Ecto neural progenitor cell (in vitro differentiated cells): ENCODE results near the gene SUCNR1.
"Not testable (repeated sequence)": the region's sequence is repeated elsewhere in the genome, so short reads cannot be mapped to it uniquely, and the experiment has no call there.

ENCODE experiments used
- DNase-seq: peaks from one replicate; pipeline ENCODE4 v3.0.0-alpha.2; 2018; ENCODE audit warnings: low spot score

Gene SUCNR1

DNA sequence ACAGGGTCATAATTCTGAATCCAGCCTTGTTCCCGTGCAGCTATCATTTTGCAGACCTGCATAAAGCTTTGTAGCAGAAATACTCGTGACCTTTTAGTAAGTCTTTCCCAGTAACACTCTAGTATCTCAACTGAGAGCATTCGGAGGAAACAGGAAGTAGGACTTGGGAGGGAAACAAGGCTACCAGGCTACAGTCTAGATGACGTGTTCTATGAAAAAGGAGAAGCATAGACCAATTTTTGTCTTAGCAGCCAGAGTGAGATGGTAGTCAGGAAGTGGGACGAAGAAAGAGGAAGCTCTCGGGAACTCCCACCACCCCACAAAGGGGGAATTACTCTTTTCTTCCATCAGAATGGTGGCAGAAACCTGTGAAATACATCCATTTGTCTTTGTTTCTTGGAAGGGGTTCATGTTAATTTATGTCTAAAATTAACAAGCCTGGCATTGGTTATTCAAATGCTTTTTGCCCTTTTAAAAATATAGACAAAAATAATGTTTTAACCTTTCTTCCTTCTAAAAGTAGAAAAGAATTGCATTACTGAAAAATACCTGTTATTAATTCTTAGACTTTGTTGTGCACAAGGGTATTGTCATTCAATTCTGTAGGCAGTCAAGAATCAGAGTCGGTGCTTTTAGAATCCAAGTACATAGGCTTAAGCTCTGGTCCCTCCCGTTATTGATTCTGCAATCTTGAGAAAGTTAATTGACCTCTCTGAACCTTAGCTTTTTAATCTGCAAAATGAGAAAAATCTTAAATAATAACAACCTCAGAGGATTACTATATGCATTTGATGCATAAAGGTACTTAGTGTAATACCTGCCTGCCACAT, 1.6 kb upstream of the SUCNR1 start:
- DNase-seq, result no peak

- DNase-seq, result not testable (repeated sequence)
These were observed 636 bp downstream of the SUCNR1 start for GRCh38 chr3:151874079-151874478.

DNA sequence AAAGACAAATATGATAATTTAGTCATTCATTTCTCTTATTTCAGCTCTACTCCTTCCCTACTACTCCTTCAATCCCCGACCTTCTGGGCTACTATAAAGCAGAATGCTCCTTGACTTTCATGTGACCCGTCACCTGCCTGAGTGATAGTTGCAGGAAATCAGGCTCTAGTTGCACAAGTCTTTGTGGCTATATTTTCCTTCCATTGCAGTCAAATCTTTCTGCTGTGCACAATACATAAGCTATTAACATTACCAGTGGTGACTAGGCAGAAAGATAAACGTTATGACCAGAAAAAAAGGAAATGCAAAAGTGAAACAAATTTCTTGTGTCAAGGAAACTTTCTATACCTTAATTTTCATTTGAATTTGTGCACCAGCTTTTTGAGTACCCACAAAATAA, 2.3 kb downstream of the SUCNR1 start:
- no peak for DNase-seq

- no peak for DNase-seq
These were observed 3.8 kb downstream of the SUCNR1 start for GRCh38 chr3:151877269-151877668.

DNA sequence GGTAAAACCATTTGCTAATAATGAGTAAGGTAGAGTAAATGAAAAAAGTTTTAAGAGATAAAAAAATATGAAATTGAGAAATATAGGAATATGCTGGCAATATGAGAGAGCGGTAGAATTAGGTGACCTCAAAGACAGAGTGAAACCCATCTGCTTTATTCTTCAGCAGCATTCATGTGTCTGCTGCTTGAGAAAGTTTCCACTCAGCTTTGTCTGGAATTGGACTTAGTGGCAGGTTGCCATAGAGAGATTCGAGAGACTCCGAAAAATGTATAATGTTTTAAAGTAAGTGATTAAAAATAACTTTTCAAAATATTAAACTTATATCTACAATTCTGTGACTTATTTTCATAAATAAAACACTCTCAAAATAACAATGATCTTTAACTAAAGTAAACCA, 5.0 kb downstream of the SUCNR1 start:
- no peak for DNase-seq

- no peak for DNase-seq
These were observed 5.6 kb downstream of the SUCNR1 start for GRCh38 chr3:151879037-151879436.

DNA sequence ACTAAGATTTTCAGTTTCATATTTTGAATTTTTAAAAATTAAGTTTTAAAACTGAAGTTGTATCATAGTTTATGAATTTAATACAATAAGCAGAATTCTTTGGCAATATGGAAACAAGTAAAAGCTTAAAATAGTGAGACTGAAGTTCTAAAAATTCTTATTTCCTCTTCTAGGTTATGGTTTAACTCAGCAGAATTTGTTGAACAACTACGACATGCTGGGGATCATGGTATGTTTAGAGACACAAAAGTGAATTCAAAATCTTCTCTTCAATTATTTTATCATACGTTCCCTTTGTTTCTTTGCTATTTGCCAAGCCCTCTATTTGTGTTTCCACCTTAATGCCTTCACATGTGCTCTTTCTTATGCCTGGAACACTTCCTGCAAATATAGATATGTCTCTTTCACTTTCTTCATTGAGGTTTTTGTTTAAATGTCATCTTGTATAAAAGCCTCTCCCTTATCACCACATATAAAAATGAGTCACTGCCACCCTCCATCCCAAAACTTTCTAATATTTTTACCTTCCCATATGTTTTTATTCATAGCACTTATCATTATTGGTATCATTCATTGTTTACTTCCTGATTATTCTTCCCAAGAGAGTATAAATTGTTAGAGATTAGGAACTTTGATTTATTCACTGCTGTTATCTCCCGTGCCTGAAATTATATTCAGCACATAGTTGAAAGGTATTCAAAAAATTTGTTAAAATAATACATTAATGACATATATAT, 6.4 kb downstream of the SUCNR1 start:
- DNase-seq, result no peak

DNA sequence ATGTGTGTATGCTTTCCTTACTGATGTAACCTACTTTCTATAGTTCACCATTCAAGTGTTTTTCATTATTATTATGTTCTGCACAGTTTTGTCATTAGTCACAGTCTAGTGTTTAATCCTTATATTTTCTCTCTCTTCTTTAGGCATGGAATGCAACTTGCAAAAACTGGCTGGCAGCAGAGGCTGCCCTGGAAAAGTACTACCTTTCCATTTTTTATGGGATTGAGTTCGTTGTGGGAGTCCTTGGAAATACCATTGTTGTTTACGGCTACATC, 6.9 kb downstream of the SUCNR1 start:
- no peak for DNase-seq

- no peak for DNase-seq
These were observed 7.7 kb downstream of the SUCNR1 start for GRCh38 chr3:151881137-151881536.

- not testable (repeated sequence) for DNase-seq
These were observed 12.0 kb downstream of the SUCNR1 start for GRCh38 chr3:151885397-151885796.

- not testable (repeated sequence) for DNase-seq
These were observed 14.2 kb downstream of the SUCNR1 start for GRCh38 chr3:151887450-151888211.

GRCh38 chr3:151890721-151891141, 17.3 kb downstream of the SUCNR1 start:
- DNase-seq, result no peak

DNA sequence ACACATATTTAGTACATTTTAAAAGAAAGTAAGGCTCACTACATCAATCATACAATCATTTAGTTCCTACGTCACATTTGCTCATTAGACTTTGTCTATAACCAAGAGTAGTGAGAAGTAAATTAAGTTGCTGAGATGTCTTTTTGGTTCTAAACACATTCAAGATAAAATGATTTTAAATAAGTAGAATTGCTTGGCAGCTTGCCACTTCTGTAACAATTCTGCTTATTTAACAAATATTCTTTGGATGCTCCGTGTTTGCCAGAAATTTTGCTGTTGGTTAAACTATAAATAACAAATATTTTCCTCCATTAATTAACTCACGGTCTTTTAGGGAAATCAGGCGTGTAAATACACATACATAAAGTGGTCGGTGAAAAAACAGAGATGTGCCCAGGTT, 18.3 kb downstream of the SUCNR1 start:
- DNase-seq, result no peak

DNA sequence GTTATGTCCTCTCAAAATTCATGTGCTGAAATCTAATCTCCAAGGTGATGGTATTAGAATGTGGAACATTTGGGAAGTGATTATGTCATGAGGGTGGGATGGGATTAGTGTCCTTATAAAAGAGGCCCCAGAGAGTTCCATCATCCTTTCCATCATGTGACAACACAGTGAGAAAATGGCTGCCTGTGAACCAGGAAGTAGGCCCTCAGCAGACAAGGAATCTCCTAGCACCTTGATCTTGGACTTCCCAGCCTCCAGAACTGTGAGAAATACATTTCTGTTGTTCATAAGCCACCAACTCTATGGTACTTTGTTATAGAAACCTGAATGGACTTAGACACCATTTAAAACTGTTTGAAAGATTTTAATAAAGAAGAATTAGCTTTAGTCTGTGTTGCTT, 20.8 kb downstream of the SUCNR1 start:
- no peak for DNase-seq

- no peak for DNase-seq
These were observed 22.2 kb downstream of the SUCNR1 start for GRCh38 chr3:151895478-151896241.

DNA sequence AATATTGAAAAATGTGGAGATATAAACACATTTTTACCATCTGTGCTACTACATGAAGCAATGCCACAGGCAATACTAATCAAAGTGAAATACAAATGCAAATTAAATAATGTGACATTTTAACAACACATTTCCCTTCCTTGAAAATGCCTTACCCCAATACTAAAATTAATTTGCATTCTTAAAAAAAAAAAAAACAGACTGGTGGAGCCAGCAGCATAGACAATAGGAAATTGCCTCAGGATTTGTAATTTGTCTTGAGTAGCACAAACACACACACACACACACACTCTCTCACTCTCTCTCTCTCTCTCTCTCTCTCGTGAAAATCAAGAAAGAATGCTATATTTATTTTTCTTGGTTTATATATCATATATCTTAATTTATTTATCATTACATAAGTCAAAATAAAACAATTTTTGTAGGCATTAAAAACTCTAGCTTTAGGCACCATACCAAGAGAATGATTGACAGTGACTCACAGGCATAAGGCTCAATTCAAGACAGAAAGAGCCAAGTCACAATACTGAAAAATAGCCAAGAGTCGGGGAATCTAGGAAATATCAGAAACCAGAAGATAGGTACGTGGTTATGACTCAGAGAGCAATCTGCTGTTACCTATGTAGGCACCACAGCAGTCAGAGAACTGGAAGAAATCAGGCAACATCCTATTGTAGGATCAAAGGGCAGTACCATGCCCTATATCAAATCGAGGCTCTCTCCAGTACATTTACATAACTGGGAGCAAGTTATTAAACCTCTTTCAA, 23.0 kb downstream of the SUCNR1 start:
- no peak for DNase-seq

- DNase-seq, result not testable (repeated sequence)
These were observed 24.7 kb downstream of the SUCNR1 start for GRCh38 chr3:151898121-151898520.

- not testable (repeated sequence) for DNase-seq
These were observed 25.3 kb downstream of the SUCNR1 start for GRCh38 chr3:151898564-151899261.

GRCh38 chr3:151899996-151900395, 26.6 kb downstream of the SUCNR1 start:
- DNase-seq, result no peak

DNA sequence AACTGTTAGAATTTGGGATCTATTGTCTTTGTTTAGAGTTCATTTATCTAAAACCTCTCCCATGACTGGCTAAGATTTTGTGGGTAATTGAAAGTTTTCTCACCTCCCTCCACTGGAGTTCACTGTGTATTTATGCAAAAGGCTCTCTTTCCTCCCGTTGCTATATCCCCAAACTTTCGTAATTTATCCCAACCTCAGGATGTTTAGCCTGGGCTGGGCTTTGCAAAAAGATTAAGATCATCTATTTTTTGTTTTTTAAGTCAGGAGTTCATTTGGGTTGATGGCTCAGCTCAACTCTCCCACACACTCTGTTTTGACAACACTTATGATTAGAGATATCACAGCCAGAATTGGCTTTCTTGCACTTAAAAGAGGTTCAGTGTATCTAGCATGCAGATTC, 27.0 kb downstream of the SUCNR1 start:
- DNase-seq, result no peak
